Vagina (tissue), 2 donors: Measurements from ENCODE around the gene ZNF469. TPM values are rescaled to one million over a fixed set of nuclear protein-coding genes. Genes with fewer than 3 reads are reported as not detected.

Source experiments
- DNase-seq, 2 donors: peaks; one replicate each; pipeline ENCODE4 v3.0.0-alpha.2; 2017; ENCODE audit errors: extremely low spot score in 2 of 2
- H3K27ac ChIP-seq: fragments of 200-600 bp; sonication (generic); one replicate; pipeline ENCODE4 v1.5.1; 2019
- H3K27me3 ChIP-seq: fragments of 200-600 bp; sonication (generic); one replicate; pipeline ENCODE4 v1.5.1; 2019
- H3K36me3 ChIP-seq, 2 donors: fragments of 200-600 bp; sonication (generic); one replicate each; pipeline ENCODE4 v1.5.1; 2017 to 2019
- H3K4me1 ChIP-seq: fragments of 200-600 bp; sonication (generic); one replicate; pipeline ENCODE4 v1.5.1; 2019
- H3K4me3 ChIP-seq, 2 donors: fragments of 200-600 bp; sonication (generic); 1 replicate in 1 of 2; 2 replicates in 1 of 2; pipeline ENCODE4 v1.5.1; 2016 to 2019
- H3K9me3 ChIP-seq: fragments of 200-600 bp; sonication (generic); one replicate; pipeline ENCODE4 v1.5.1; 2019
- POLR2A ChIP-seq, 2 donors: fragments of 450-650 bp; IDR thresholded peaks; one replicate each; pipeline ENCODE4 v1.6.1; 2017; ENCODE audit warnings: antibody characterized with exemption in 2 of 2, mild to moderate bottlenecking in 2 of 2, moderate library complexity in 2 of 2
- POLR2AphosphoS5 ChIP-seq, 2 donors: sonication (generic); formaldehyde crosslinking; IDR thresholded peaks; one replicate each; pipeline ENCODE4 v1.9.0; 2017; ENCODE audit warnings: antibody characterized with exemption in 2 of 2, mild to moderate bottlenecking in 2 of 2, low read depth in 1 of 2; ENCODE audit not compliant: insufficient read depth in 1 of 2
- intact Hi-C: fragments of 100-400 bp; cut with DNase I; formaldehyde crosslinking; loops from one replicate; pipeline ENCODE4 v1.15.1; 2023
- total RNA-seq: library from RNA; depleted of rRNA; stranded (reverse); fragments of >200 nt; gene quantifications from one replicate; pipeline ENCODE4 v1.2.3, GENCODE V29; 2016
- TF ChIP-seq, protein P1 (sequence below), 3 experiments: fragments of 450-650 bp in 2 of 3; fragments of 200-600 bp in 1 of 3; sonication (generic) in 1 of 3; IDR thresholded peaks; one replicate each; pipeline ENCODE4 v1.5.1; 2017 to 2019; ENCODE audit warnings: antibody characterized with exemption in 3 of 3, mild to moderate bottlenecking in 2 of 3, moderate library complexity in 2 of 3

ZNF469 gene
- total RNA-seq, 1 donor from 2014 or later = 2.2 TPM

DNA sequence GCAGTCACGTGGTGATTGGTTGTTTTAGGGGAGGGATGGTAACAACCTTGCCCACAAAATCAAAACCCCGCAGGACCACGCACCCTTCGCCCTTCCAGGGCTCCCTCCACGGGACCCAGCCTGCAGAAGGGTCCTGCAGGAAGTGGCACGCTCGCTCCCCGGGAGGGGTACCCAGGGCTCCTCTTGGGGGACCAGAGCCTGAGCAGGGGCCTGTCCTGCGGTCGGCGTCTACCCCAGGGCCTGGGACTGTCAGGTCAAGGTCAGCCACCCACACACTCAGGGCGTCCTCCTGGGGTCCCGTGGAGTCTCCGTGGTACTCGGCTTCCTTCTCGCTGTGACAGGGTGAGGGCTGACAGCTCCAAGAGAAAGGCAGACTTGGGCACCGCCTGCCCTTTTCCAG, 33.9 kb downstream of the ZNF469 start:
- TF ChIP-seq POLR2A (IDR thresholded peaks at IDR 0.05) (no peak), POLR2AphosphoS5 (IDR thresholded peaks at IDR 0.05; ENCODE audit: insufficient read depth in 1 of 2, low read depth in 1 of 2) (no peak)
- TF ChIP-seq, protein P1, sequence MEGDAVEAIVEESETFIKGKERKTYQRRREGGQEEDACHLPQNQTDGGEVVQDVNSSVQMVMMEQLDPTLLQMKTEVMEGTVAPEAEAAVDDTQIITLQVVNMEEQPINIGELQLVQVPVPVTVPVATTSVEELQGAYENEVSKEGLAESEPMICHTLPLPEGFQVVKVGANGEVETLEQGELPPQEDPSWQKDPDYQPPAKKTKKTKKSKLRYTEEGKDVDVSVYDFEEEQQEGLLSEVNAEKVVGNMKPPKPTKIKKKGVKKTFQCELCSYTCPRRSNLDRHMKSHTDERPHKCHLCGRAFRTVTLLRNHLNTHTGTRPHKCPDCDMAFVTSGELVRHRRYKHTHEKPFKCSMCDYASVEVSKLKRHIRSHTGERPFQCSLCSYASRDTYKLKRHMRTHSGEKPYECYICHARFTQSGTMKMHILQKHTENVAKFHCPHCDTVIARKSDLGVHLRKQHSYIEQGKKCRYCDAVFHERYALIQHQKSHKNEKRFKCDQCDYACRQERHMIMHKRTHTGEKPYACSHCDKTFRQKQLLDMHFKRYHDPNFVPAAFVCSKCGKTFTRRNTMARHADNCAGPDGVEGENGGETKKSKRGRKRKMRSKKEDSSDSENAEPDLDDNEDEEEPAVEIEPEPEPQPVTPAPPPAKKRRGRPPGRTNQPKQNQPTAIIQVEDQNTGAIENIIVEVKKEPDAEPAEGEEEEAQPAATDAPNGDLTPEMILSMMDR (IDR thresholded peaks at IDR 0.05) = no peak
- intact Hi-C loops = no loop called here

DNA sequence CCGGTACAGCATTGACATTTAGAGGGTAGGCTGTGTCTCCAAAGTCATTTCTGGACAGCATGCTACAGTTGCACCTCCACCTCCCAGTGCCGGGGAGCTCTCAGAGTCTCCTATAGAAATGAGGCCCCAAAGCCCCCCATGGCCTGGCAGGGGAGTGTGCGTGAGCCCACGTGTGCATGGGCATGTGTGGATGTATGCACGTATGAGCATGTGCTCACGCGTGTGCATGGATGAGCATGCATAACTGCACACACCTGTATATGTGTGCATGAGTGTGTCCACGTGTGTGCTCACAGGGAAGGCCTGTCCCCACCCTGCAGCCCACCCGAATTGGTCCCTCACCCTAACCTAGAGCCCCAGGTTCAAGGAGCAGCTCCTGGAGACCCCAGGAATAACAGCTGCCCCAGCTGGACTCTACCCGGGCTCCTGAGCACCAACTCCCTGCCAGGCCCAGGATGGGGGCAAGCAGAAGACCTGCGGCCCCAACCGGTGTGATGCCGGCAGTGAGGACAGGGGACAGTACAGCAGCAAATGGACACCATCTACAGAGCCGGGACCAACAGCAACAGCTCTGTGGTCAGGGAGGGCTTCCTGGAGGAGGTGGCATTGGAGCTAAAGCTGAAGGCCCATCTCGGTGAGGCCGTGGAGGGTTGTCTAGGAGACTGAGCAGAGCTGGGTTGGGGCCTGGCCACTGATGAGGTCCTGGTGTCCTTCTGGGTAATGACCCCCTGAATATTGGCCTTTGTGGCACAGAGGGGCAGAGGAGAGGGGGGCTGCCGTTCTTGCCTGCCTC, 35.1 kb downstream of the ZNF469 start:
- H3K36me3 ChIP-seq = no peaks in the 10 kb centered on the region
- no peaks in the 10 kb centered on the region for H3K9me3 ChIP-seq
- no peaks in the 10 kb centered on the region for H3K4me1 ChIP-seq
- intact Hi-C loops = no loop called here
- no peak for DNase-seq
- H3K4me3 ChIP-seq = no peak overlapping the region
- TF ChIP-seq, protein P1 (IDR thresholded peaks at IDR 0.05) = no peak
- TF ChIP-seq POLR2AphosphoS5 (IDR thresholded peaks at IDR 0.05; ENCODE audit: insufficient read depth in 1 of 2, low read depth in 1 of 2) = no peak
- TF ChIP-seq POLR2A (IDR thresholded peaks at IDR 0.05) = no peak
- H3K27me3 ChIP-seq = no peaks in the 10 kb centered on the region
- H3K27ac ChIP-seq = no peak overlapping the region

More for the DNA sequence above, 33.9 kb downstream of the ZNF469 start:
- Histone ChIP-seq H3K27ac (no peak overlapping the region), H3K27me3 (no peaks in the 10 kb centered on the region), H3K36me3 (no peaks in the 10 kb centered on the region), H3K9me3 (no peaks in the 10 kb centered on the region), H3K4me1 (no peaks in the 10 kb centered on the region), H3K4me3 (no peak overlapping the region)
- no peak for DNase-seq

DNA sequence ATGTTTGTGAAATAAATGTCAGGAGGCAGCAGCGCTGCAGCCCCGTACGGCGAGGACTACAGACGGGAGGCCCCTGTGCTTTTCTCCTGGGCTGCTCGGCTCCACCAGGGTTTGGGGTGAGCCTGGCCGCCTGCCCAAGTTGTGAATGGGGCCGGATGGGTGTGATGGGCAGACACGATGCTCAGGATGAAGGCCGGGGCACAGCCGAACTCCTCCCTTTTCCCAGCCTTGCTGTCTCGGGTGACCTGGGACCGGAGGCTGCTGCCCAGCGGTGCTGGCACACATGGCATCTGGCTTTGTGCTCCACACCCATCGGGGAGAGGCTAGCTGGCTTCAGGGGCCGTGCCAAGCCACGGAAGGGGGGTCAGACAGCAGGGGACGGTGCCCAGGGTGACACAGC, 36.1 kb downstream of the ZNF469 start:
- Histone ChIP-seq H3K4me1 (no peaks in the 10 kb centered on the region), H3K27me3 (no peaks in the 10 kb centered on the region), H3K9me3 (no peaks in the 10 kb centered on the region), H3K27ac (no peak overlapping the region), H3K36me3 (no peaks in the 10 kb centered on the region), H3K4me3 (no peak overlapping the region)
- intact Hi-C loops = no loop called here
- no peak for DNase-seq
- no peak for TF ChIP-seq POLR2AphosphoS5 (IDR thresholded peaks at IDR 0.05; ENCODE audit: insufficient read depth in 1 of 2, low read depth in 1 of 2)
- TF ChIP-seq, protein P1 (IDR thresholded peaks at IDR 0.05) = no peak
- TF ChIP-seq POLR2A (IDR thresholded peaks at IDR 0.05) = no peak

DNA sequence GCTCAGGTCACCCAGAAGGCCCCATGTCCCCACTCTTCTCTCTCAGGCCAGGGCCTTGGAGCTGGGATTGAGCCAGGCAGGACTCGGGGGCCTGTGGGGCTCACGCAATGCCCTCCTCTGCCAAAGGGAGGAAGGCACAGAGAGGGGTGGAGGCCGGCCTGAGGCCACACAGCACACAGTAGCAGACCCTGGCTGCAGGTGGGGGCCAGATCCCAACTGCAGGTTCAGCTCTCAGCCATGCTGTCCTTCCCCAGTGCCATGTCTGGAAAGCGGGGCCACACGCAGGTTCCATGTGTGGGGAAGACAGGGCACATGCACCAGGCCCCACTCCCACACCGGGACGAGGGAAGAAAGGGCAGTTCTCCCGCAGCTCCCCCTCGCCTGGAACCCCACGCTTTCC, 37.0 kb downstream of the ZNF469 start:
- Histone ChIP-seq H3K9me3 (no peaks in the 10 kb centered on the region), H3K27me3 (no peaks in the 10 kb centered on the region), H3K36me3 (no peaks in the 10 kb centered on the region), H3K4me1 (no peaks in the 10 kb centered on the region), H3K4me3 (no peak overlapping the region), H3K27ac (no peak overlapping the region)
- no peak for DNase-seq
- no peak for TF ChIP-seq POLR2A (IDR thresholded peaks at IDR 0.05)
- no peak for TF ChIP-seq POLR2AphosphoS5 (IDR thresholded peaks at IDR 0.05; ENCODE audit: insufficient read depth in 1 of 2, low read depth in 1 of 2)
- intact Hi-C loops = no loop called here

DNA sequence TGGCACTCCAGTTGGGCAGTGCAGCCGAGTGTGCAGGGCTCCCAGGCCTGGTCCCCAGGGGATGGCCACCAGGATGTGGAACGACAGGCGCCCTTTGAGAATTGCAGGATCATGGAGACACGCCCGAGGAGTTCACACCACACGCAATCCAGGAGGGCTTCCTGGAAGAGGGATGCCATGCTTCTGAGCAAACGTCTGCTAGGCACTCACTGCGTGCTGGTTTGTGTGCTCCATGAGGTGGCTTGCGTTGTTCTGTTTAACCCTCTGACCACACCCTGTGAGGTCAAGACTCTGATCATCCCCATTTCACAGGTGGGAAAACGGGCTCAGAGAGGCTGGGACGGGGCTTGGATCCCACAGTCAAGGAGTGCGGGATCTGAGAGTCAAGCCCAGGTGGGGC, 37.7 kb downstream of the ZNF469 start:
- Histone ChIP-seq H3K27me3 (no peaks in the 10 kb centered on the region), H3K4me1 (peaks cover 4% of the 10 kb centered on the region), H3K9me3 (no peaks in the 10 kb centered on the region), H3K4me3 (no peak overlapping the region), H3K27ac (no peak overlapping the region), H3K36me3 (no peaks in the 10 kb centered on the region)
- intact Hi-C loops = no loop called here
- DNase-seq = no peak
- TF ChIP-seq, protein P1 (IDR thresholded peaks at IDR 0.05) = no peak
- TF ChIP-seq POLR2AphosphoS5 (IDR thresholded peaks at IDR 0.05; ENCODE audit: insufficient read depth in 1 of 2, low read depth in 1 of 2) (no peak), POLR2A (IDR thresholded peaks at IDR 0.05) (no peak)
